Colon (tissue), 2 donors: ENCODE results near the gene POSTN.

Source experiments
- FAIRE-seq: peaks from 2 replicates; lab custom pipeline; 2012; peaks lifted over from hg19 to GRCh38; lab: Jason Lieb, UNC
- donor health status: control.
- donor health status: control.

Gene POSTN, protein sequence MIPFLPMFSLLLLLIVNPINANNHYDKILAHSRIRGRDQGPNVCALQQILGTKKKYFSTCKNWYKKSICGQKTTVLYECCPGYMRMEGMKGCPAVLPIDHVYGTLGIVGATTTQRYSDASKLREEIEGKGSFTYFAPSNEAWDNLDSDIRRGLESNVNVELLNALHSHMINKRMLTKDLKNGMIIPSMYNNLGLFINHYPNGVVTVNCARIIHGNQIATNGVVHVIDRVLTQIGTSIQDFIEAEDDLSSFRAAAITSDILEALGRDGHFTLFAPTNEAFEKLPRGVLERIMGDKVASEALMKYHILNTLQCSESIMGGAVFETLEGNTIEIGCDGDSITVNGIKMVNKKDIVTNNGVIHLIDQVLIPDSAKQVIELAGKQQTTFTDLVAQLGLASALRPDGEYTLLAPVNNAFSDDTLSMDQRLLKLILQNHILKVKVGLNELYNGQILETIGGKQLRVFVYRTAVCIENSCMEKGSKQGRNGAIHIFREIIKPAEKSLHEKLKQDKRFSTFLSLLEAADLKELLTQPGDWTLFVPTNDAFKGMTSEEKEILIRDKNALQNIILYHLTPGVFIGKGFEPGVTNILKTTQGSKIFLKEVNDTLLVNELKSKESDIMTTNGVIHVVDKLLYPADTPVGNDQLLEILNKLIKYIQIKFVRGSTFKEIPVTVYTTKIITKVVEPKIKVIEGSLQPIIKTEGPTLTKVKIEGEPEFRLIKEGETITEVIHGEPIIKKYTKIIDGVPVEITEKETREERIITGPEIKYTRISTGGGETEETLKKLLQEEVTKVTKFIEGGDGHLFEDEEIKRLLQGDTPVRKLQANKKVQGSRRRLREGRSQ

GRCh38 chr13:37598597-37598996 is at the start of gene POSTN:
TSS of gene POSTN (minus strand) at chr13:37598768. CDS start at chr13:37598726, 42 bp downstream.
- no peak for FAIRE-seq

- FAIRE-seq, result no peak
Observed at GRCh38 chr13:37647031-37647650, 48.6 kb upstream of the POSTN start.

DNA sequence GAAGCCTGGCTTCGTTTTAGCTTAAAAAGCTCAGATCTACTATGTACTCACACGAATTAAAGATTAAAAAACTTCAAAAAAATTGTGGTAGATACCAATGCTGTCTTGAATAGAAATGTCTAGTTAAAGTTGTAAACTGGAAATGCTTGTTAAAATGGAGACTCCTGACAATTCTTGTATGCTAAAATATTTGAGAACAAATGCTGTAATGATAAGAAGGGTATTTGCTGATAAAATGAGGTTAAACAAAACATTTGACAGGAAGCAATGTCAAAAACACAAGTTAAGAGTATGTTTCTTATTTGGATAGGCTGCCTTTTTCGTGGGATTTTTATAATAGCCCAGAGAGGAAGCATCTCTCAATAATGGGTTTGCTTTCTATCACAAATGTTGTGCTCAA is 48.0 kb upstream of the POSTN start:
- no peak for FAIRE-seq

GRCh38 chr13:37645181-37645740 is 46.7 kb upstream of the POSTN start:
- no peak for FAIRE-seq

DNA sequence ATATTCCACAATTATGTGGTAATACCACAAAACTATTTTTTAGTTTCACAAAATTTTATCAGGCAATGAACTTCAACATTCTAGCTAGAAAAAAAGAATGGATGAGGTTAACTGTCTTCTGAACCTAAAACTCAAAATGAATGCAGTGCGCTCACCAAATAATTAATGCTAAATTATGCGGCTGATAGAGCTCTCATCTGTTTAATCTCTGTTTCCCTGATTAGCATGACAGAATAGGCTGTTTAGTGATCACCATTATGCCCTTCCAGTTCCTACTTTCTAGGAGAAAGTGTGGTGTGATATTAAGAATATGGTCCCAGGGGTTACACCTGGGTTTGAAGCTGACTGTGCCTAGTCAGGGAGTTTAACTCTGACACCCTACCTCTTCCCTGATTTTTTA is 42.8 kb upstream of the POSTN start:
- FAIRE-seq, result no peak

GRCh38 chr13:37640499-37640898 is 41.9 kb upstream of the POSTN start:
- no peak for FAIRE-seq

- no peak for FAIRE-seq
Observed at GRCh38 chr13:37636701-37637100, 38.1 kb upstream of the POSTN start.

DNA sequence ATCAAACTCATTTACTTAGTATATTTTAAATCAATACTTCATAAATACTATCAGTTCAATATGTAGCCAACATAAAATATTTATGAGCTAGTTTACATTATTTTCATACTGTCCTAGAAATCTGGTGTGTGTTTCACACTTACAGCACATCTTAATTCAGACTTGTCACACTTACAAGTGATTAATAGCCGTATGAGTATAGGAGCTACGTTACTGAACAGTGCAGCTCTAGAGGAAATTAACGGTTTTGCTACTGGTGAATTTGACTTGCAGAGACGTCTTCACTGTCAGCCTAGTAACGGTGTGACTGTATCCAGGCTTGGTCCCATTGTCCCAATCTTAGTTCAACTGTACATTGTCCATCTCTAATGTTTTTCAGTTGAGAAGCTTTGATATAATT is 33.7 kb upstream of the POSTN start:
- no peak for FAIRE-seq

- no peak for FAIRE-seq
Observed at GRCh38 chr13:37627428-37627827, 28.9 kb upstream of the POSTN start.

GRCh38 chr13:37621811-37622361 is 23.3 kb upstream of the POSTN start:
- no peak for FAIRE-seq

GRCh38 chr13:37618554-37618953 is 20.0 kb upstream of the POSTN start:
- FAIRE-seq, result no peak

- no peak for FAIRE-seq
Observed at GRCh38 chr13:37617173-37617572, 18.6 kb upstream of the POSTN start.

GRCh38 chr13:37616131-37616530 is 17.6 kb upstream of the POSTN start:
- no peak for FAIRE-seq

- no peak for FAIRE-seq
Observed at GRCh38 chr13:37615276-37615675, 16.7 kb upstream of the POSTN start.

DNA sequence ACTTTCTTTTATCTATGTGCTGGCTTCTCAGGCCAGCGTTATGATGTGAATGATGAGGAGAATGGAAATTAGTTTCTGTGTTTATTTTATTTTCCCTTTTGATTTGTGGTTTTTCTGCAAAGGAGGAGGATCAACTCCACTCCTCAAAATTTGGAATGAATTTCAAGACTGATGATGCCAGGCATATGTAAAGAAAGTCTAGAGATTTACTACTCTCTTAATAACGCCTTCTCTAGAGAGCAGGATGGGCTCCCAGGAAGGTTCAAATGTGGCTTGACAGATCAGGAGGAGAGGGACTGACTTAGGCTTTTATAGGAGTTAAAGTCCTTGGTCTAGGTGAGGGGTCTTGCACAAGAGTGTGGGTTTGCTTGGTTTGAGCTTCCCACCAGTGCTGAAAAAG is 15.1 kb upstream of the POSTN start:
- no peak for FAIRE-seq

- FAIRE-seq, result no peak
Observed at GRCh38 chr13:37613236-37613635, 14.7 kb upstream of the POSTN start.

GRCh38 chr13:37608750-37609339 is 10.3 kb upstream of the POSTN start:
- FAIRE-seq, result peak; percentile 33

DNA sequence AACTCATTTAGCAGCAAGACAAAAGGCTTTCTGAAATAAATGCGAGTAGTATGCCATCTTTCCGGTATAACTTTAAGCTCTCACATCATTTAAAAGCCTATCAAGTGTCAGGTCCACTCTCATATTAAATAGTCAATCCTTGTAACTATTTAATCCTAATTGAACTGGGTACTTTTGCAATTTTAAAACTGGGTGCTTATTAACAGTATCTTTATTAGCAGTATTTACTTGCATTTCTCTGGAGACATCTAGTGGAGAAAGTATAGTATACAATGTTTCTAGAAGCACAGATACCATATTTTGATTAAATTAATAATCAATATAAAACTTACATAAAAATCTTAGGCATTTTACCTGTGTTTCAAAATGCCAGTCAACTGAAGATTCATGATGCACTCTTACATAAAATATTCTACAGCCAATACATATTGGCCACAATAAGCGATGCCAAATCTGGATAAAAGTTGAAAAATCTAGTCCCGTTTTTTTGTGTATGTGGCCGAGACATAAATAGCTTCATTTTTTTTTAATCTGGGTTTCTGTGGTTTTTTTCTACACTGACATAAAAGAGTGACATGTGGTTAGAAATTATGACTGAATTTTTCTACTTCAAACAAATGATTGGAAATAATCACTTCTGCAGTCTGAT is 4.3 kb upstream of the POSTN start:
- FAIRE-seq, result no peak

DNA sequence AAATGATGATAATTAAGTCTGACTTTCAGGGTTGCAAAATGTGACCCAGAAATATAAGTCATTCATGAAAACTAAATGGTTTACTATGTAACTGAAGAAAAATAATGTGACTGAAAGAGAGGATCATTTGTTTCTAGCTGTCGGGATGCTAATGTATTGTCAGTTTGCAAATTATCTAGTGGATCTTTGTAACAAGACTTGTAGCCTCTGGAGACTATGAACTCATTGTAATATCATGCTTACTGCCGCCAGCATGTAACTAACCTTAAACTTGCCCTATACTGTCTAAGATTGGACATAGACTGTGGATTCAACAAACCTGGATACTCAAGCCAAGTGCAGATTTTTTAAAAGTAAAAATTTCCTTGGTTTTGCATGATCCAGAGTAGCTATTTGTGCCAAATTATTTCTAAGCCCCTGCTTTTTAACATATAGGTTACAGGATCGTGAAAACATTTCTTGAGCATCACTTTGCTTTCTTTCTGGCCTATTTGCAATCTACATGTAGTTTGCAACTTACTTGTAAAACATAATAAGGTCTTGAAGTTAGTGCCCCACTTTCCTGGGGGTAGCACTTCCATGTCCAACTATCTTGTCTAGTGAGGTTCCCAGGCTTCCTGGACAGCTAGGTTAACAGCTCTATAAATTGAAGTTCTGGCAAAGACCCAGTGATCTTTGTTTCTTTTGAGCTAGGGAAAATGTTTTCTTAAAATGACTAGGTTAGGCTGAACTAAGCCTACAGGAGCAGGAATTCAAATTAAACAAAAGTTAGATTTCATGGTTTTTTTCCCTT is 3.3 kb upstream of the POSTN start:
- FAIRE-seq, result no peak

DNA sequence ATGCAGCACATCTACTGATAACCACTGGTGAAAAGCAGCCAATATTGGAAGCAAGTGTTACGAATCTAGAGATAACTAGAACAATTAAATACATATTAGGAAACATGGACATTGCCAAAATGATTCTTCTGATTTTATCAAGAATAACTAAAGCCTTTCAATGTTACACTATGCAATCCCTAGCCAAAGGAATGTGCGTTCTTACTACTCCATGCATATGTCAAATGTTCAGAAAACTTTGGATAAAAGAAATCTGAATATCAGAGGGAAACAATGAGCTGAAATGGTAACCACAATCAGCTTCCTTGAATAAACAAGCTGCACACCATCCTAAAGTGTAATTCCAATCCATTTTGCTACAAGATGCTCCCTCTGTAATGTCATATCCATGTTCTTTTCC is 951 bp upstream of the POSTN start:
- no peak for FAIRE-seq
